Lung (tissue), 12 donors: ENCODE results near the gene KIAA0513. TPM values are rescaled to one million over a fixed set of nuclear protein-coding genes. Genes with fewer than 3 reads are reported as not detected.

Experiments
- ATAC-seq: fragments of 200-7000 bp; cut with Tn5 transposase; one replicate; pipeline ENCODE4 v1.9.1; 2020; ENCODE audit warnings: moderate number of reproducible peaks; ENCODE audit not compliant: insufficient read depth, low FRiP score
- DNase-seq, 3 donors: peaks; one replicate each; pipeline ENCODE4 v3.0.0-alpha.2; 2013 to 2017
- H3K27ac ChIP-seq, 2 donors: one replicate each; pipeline ENCODE4 v1.5.1; 2013; ENCODE audit warnings: mild to moderate bottlenecking in 2 of 2, moderate library complexity in 2 of 2, control low read depth in 1 of 2, inconsistent platforms in 1 of 2, low read depth in 1 of 2, low read length in 1 of 2
- H3K27me3 ChIP-seq, 3 donors: one replicate each; pipeline ENCODE4 v1.5.1; 2013; ENCODE audit warnings: low read length in 2 of 3; ENCODE audit not compliant: control insufficient read depth in 3 of 3, insufficient read depth in 3 of 3
- H3K36me3 ChIP-seq, 4 donors: one replicate each; pipeline ENCODE4 v1.5.1; 2013; ENCODE audit warnings: low read length in 4 of 4, mild to moderate bottlenecking in 1 of 4, moderate library complexity in 1 of 4; ENCODE audit not compliant: control insufficient read depth in 4 of 4, insufficient read depth in 4 of 4
- H3K4me1 ChIP-seq, 5 donors: one replicate each; pipeline ENCODE4 v1.5.1; 2013; ENCODE audit warnings: low read length in 5 of 5, mild to moderate bottlenecking in 2 of 5, moderate library complexity in 1 of 5; ENCODE audit not compliant: control insufficient read depth in 5 of 5, insufficient read depth in 5 of 5
- H3K4me3 ChIP-seq: one replicate; pipeline ENCODE4 v1.5.1; 2013; ENCODE audit warnings: mild to moderate bottlenecking, control low read depth, moderate library complexity
- H3K9ac ChIP-seq, 2 donors: one replicate each; pipeline ENCODE4 v1.5.1; 2013; ENCODE audit warnings: low read length in 2 of 2, control low read depth in 1 of 2; ENCODE audit not compliant: insufficient read depth in 1 of 2
- H3K9me3 ChIP-seq, 4 donors: one replicate each; pipeline ENCODE4 v1.5.1; 2013; ENCODE audit warnings: low read length in 3 of 4, mild to moderate bottlenecking in 1 of 4, moderate library complexity in 1 of 4; ENCODE audit not compliant: control insufficient read depth in 4 of 4, insufficient read depth in 3 of 4
- CTCF ChIP-seq: IDR thresholded peaks from 2 replicates; pipeline ENCODE4 v1.5.1; 2012; ENCODE audit warnings: mild to moderate bottlenecking; ENCODE audit errors: control extremely low read depth, extremely low read depth
- WGBS, 2 donors: extraction: QIAGEN DNeasy Blood & Tissue Kit; methylation state at CpG; one replicate each; pipeline ENCODE4 v1.1.7; 2013; 5-methylcytosine and 5-hydroxymethylcytosine counted together
- polyA plus RNA-seq, 2 donors: library from polyadenylated mRNA; stranded (reverse); fragments of 200-250 nt; gene quantifications; one replicate each; pipeline ENCODE4 v1.2.1, GENCODE V29; 2013
- total RNA-seq, 2 donors: library from RNA; depleted of rRNA in 1 of 2; stranded (reverse); fragments of >200 nt in 1 of 2; gene quantifications; one replicate each; pipeline ENCODE4 v1.2.1, GENCODE V29; 2014 to 2021
- donor health status: control.
- donor health status: control.
- donor health status: Bipolar disorder and iron deficiency.
- donor health status: healthy.
- donor health status: DM: yes; HTN: yes; CAD: no.

The KIAA0513 gene
- total and polyA plus RNA-seq, 4 donors: 10.4 to 23.5 (median 12.0) TPM

DNA sequence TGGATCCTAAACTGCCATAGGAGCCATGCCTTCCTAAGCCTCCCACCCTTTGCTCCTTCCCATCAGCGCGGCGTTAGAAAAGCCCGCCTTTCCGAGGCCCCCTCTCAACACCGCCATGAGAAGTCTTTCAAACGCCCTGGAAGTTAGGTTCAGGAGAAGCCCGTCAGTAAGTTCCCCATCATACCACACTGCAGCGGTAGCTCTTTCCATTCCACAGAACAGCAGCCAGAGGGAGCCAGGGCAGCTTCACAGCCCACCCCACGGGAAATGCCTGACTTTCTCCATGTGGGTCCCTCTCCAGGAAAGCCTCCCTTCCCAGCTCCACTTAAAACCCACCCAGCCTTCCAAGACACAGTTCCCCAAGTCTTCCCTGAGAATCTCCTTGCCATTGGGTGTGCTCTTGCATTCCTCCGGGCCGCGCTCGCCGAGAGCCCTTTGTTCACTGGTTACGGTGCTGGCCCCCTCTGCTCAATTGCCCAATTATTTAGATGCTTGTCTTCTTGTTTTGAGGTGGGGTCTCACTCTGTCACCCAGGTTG is 28.7 kb downstream of the KIAA0513 start:
- ATAC-seq (no peak), DNase-seq (peak; percentile 40 to 71 (median 58))
- Histone ChIP-seq H3K36me3 (peaks cover 0 to 2% (median 0%) of the 10 kb centered on the region in 4 donors), H3K27me3 (no peaks in the 10 kb centered on the region), H3K4me3 (no peak overlapping the region), H3K9ac (no peak overlapping the region), H3K4me1 (peaks cover 0 to 25% (median 2%) of the 10 kb centered on the region in 5 donors), H3K9me3 (no peaks in the 10 kb centered on the region), H3K27ac (peak overlapping the region in 1 of 2 donors; percentile 89)
- no peak for TF ChIP-seq CTCF
- WGBS, 2 donors: 66 to 77% methylated on average over 16 of the region's 16 CpGs

- no peak overlapping the region for H3K27ac ChIP-seq
- no peak overlapping the region for H3K9ac ChIP-seq
- no peak for TF ChIP-seq CTCF
- WGBS, 2 donors: 87 to 89% methylated on average over 9 of the region's 9 CpGs
- no peaks in the 10 kb centered on the region for H3K27me3 ChIP-seq
- no peak overlapping the region for H3K4me3 ChIP-seq
- no peaks in the 10 kb centered on the region for H3K9me3 ChIP-seq
- DNase-seq: no peak
- no peak for ATAC-seq
- H3K4me1 ChIP-seq: peaks cover 0 to 20% (median 2%) of the 10 kb centered on the region in 5 donors
- peaks cover 0 to 2% (median 0%) of the 10 kb centered on the region in 4 donors for H3K36me3 ChIP-seq
These were observed 29.8 kb downstream of the KIAA0513 start for GRCh38 chr16:85057212-85057889.

GRCh38 chr16:85057948-85058347 is 30.4 kb downstream of the KIAA0513 start:
- no peak for TF ChIP-seq CTCF
- Histone ChIP-seq H3K9me3 (no peaks in the 10 kb centered on the region), H3K4me1 (peaks cover 0 to 20% (median 2%) of the 10 kb centered on the region in 5 donors), H3K4me3 (no peak overlapping the region), H3K27ac (no peak overlapping the region), H3K9ac (no peak overlapping the region), H3K27me3 (no peaks in the 10 kb centered on the region), H3K36me3 (peaks cover 0 to 2% (median 0%) of the 10 kb centered on the region in 4 donors)
- no peak for DNase-seq
- 93 to 94% methylated on average over 7 of the region's 7 CpGs for WGBS, 2 donors
- ATAC-seq: no peak
